Measurements from ENCODE around the gene SWAP70. TPM values are rescaled to one million over a fixed set of nuclear protein-coding genes. Genes with fewer than 3 reads are reported as not detected.
"Not testable (repeated sequence)": the region's sequence is repeated elsewhere in the genome, so short reads cannot be mapped to it uniquely, and the experiment has no call there.

The SWAP70 gene
- total RNA-seq, 1 experiment from 2014 or later = 8.6 TPM

DNA sequence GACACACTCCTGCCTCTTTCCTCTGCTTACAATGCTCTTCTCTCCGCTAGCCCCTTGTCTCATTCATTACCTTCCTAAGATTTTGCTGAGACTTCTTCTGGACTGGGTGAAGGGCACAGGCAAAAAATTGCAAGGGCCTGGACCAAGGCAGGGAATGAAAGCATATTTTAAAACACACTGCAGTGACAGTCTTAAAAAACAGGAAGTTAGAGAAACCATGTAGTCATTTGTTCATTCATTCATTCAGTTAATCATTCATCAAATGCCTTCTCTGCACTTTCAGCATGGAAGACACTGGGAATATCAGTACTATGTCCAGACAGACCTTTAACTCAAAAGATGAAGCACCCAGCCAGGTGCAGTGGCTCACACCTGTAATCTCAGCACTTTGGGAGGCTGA, 44.9 kb upstream of the SWAP70 start:
- Histone ChIP-seq H3K27ac (ENCODE audit: low read length) (no peak overlapping the region), H3K4me3 (ENCODE audit: low read length) (no peak overlapping the region), H3K4me2 (ENCODE audit: low read length) (no peak overlapping the region), H3F3A (ENCODE audit: low read length, unreplicated experiment) (no peaks in the 10 kb centered on the region), H4K20me1 (ENCODE audit: low read length) (no peaks in the 10 kb centered on the region), H2AFZ (ENCODE audit: low read length) (no peak overlapping the region), H3K27me3 (ENCODE audit: low read length) (no peaks in the 10 kb centered on the region), H3K9ac (ENCODE audit: low read length) (no peak overlapping the region), H3K4me1 (ENCODE audit: insufficient read depth, low read length) (peaks cover 9% of the 10 kb centered on the region), H3K9me2 (replicated peaks; ENCODE audit: low read length) (no peaks in the 10 kb centered on the region), H3K9me3 (ENCODE audit: low read length) (no peaks in the 10 kb centered on the region), H3K36me3 (ENCODE audit: low read depth, low read length) (no peaks in the 10 kb centered on the region), H3K79me2 (ENCODE audit: low read length) (no peaks in the 10 kb centered on the region)
- intact Hi-C loops (cut with micrococcal nuclease) = no loop called here
- DNase-seq = no peak
- TF ChIP-seq, protein P1, sequence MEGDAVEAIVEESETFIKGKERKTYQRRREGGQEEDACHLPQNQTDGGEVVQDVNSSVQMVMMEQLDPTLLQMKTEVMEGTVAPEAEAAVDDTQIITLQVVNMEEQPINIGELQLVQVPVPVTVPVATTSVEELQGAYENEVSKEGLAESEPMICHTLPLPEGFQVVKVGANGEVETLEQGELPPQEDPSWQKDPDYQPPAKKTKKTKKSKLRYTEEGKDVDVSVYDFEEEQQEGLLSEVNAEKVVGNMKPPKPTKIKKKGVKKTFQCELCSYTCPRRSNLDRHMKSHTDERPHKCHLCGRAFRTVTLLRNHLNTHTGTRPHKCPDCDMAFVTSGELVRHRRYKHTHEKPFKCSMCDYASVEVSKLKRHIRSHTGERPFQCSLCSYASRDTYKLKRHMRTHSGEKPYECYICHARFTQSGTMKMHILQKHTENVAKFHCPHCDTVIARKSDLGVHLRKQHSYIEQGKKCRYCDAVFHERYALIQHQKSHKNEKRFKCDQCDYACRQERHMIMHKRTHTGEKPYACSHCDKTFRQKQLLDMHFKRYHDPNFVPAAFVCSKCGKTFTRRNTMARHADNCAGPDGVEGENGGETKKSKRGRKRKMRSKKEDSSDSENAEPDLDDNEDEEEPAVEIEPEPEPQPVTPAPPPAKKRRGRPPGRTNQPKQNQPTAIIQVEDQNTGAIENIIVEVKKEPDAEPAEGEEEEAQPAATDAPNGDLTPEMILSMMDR (conservative IDR thresholded peaks at IDR 0.05; ENCODE audit: low read depth, low read length) = no peak
- no peak for TF ChIP-seq EZH2phosphoT487 (IDR thresholded peaks at IDR 0.05; ENCODE audit: borderline replicate concordance, low read length)
- TF ChIP-seq EZH2 (IDR thresholded peaks at IDR 0.05; ENCODE audit: low read length, unreplicated experiment) = no peak
- ChIA-PET CTCF (no interaction called here), POLR2A (ENCODE audit: unreplicated experiment) (no interaction called here)
- no TSS peak for BruUV-seq (replicated peaks)
- ATAC-seq = no peak

DNA sequence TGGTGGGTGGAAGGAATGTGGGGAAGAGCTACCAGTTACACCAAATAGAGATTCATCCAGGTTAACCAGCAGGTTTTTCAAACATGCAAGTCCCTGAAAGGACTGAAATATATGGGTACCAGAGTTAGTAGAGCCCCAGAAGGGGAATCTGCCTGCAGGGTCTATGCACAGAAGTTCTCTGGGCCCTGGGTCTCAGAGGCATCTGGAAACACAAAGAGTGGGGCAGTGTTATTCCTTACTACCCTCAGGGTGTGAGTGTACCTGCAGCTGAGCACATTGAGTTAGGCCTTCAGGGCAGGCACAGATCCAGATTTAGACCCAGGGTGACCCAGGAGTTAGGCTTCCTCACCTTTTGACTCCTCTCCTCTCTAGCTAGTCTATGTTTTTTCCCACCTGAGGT, 43.9 kb upstream of the SWAP70 start:
- Histone ChIP-seq H2AFZ (ENCODE audit: low read length) (no peak overlapping the region), H3K4me3 (ENCODE audit: low read length) (no peak overlapping the region), H3K27me3 (ENCODE audit: low read length) (no peaks in the 10 kb centered on the region), H3K79me2 (ENCODE audit: low read length) (no peaks in the 10 kb centered on the region), H3K27ac (ENCODE audit: low read length) (no peak overlapping the region), H4K20me1 (ENCODE audit: low read length) (no peaks in the 10 kb centered on the region), H3K9me2 (replicated peaks; ENCODE audit: low read length) (no peaks in the 10 kb centered on the region), H3K9ac (ENCODE audit: low read length) (no peak overlapping the region), H3K36me3 (ENCODE audit: low read depth, low read length) (no peaks in the 10 kb centered on the region), H3K4me2 (ENCODE audit: low read length) (no peak overlapping the region), H3K4me1 (ENCODE audit: insufficient read depth, low read length) (peaks cover 1% of the 10 kb centered on the region; the same call in 1 of the 2 replicates), H3F3A (ENCODE audit: low read length, unreplicated experiment) (no peaks in the 10 kb centered on the region), H3K9me3 (ENCODE audit: low read length) (no peaks in the 10 kb centered on the region)
- CTCF ChIA-PET = interaction anchor here (0.5 kb wide), 1 partner anchor 356 kb away, joined by 7 read pairs; no protein-coding TSS in a partner anchor
- intact Hi-C loops (cut with micrococcal nuclease) = no loop called here
- no peak for ATAC-seq
- POLR2A ChIA-PET (ENCODE audit: unreplicated experiment) = no interaction called here
- TF ChIP-seq EZH2phosphoT487 (IDR thresholded peaks at IDR 0.05; ENCODE audit: borderline replicate concordance, low read length) = no peak
- BruUV-seq (replicated peaks) = no TSS peak
- no peak for DNase-seq

DNA sequence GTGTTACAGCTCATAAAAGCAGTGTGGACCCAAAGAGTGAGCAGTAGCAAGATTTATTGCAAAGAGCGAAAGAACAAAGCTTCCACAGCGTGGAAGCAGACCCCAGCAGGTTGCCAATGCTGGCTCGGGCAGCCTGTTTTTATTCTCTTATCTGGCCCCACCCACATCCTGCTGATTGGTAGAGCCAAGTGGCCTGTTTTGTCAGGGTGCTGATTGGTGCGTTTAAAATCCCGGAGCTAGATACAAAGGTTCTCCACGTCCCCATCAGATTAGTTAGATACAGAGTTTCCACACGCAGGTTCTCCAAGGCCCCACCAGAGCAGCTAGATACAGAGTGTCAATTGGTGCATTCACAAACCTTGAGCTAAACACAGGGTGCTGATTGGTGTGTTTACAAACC, 41.5 kb upstream of the SWAP70 start:
- ATAC-seq; H3K9ac ChIP-seq (ENCODE audit: low read length); POLR2A ChIA-PET (ENCODE audit: unreplicated experiment); BruUV-seq (replicated peaks); H3K4me3 ChIP-seq (ENCODE audit: low read length); H3K36me3 ChIP-seq (ENCODE audit: low read depth, low read length); intact Hi-C loops (cut with micrococcal nuclease); DNase-seq; H3K4me2 ChIP-seq (ENCODE audit: low read length); H3K27ac ChIP-seq (ENCODE audit: low read length); H3F3A ChIP-seq (ENCODE audit: low read length, unreplicated experiment); CTCF ChIA-PET; H3K79me2 ChIP-seq (ENCODE audit: low read length); H3K9me3 ChIP-seq (ENCODE audit: low read length); H3K9me2 ChIP-seq (replicated peaks; ENCODE audit: low read length); H3K4me1 ChIP-seq (ENCODE audit: insufficient read depth, low read length); H3K27me3 ChIP-seq (ENCODE audit: low read length); H4K20me1 ChIP-seq (ENCODE audit: low read length); H2AFZ ChIP-seq (ENCODE audit: low read length): not testable (repeated sequence)

DNA sequence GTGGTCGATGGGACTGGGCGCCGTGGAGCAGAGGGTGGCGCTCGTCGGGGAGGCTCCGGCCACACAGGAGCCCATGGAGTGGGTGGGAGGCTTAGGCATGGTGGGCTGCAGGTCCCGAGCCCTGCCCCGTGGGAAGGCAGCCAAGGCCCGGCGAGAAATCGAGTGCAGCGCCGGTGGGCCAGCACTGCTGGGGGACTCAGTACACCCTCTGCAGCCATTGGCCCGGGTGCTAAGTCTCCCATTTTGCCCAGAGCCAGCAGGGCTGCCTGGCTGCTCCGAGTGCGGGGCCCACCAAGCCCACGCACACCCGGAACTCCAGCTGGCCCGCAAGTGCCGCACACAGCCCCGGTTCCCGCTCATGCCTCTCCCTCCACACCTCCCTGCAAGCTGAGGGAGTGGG, 40.8 kb upstream of the SWAP70 start:
- H3K27ac ChIP-seq (ENCODE audit: low read length); POLR2A ChIA-PET (ENCODE audit: unreplicated experiment); H3K4me3 ChIP-seq (ENCODE audit: low read length); intact Hi-C loops (cut with micrococcal nuclease); H3K9me3 ChIP-seq (ENCODE audit: low read length); H4K20me1 ChIP-seq (ENCODE audit: low read length); CTCF ChIA-PET; H3K27me3 ChIP-seq (ENCODE audit: low read length); BruUV-seq (replicated peaks); H3K4me1 ChIP-seq (ENCODE audit: insufficient read depth, low read length); H2AFZ ChIP-seq (ENCODE audit: low read length); H3K79me2 ChIP-seq (ENCODE audit: low read length); DNase-seq; ATAC-seq; H3K4me2 ChIP-seq (ENCODE audit: low read length); H3K9me2 ChIP-seq (replicated peaks; ENCODE audit: low read length); H3F3A ChIP-seq (ENCODE audit: low read length, unreplicated experiment); H3K9ac ChIP-seq (ENCODE audit: low read length); H3K36me3 ChIP-seq (ENCODE audit: low read depth, low read length): not testable (repeated sequence)

All from PC-3 (cell line).